OCI-LY1 (cell line): Measurements from ENCODE around the gene CBFA2T3.

Experiments
- EZH2 ChIP-seq: fragments of 200-600 bp; sonication (generic), shearing (Covaris generic); IDR thresholded peaks from 2 replicates; pipeline ENCODE4 v1.8.0; 2017; ENCODE audit warnings: borderline replicate concordance, mixed run types, mild to moderate bottlenecking, antibody characterized with exemption, low read length, moderate library complexity, mixed read lengths
- TF ChIP-seq, protein P1 (sequence below): fragments of 200-600 bp; sonication (generic), shearing (Covaris generic); IDR thresholded peaks from 2 replicates; pipeline ENCODE4 v1.5.1; 2017; ENCODE audit warnings: mild to moderate bottlenecking, antibody characterized with exemption, low read length, moderate library complexity, mixed read lengths

- no peak for TF ChIP-seq EZH2
- TF ChIP-seq, protein P1, sequence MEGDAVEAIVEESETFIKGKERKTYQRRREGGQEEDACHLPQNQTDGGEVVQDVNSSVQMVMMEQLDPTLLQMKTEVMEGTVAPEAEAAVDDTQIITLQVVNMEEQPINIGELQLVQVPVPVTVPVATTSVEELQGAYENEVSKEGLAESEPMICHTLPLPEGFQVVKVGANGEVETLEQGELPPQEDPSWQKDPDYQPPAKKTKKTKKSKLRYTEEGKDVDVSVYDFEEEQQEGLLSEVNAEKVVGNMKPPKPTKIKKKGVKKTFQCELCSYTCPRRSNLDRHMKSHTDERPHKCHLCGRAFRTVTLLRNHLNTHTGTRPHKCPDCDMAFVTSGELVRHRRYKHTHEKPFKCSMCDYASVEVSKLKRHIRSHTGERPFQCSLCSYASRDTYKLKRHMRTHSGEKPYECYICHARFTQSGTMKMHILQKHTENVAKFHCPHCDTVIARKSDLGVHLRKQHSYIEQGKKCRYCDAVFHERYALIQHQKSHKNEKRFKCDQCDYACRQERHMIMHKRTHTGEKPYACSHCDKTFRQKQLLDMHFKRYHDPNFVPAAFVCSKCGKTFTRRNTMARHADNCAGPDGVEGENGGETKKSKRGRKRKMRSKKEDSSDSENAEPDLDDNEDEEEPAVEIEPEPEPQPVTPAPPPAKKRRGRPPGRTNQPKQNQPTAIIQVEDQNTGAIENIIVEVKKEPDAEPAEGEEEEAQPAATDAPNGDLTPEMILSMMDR: no peak
Measured at GRCh38 chr16:88864099-88864498, 112.9 kb downstream of the CBFA2T3 start.
